H1 (cell line): Measurements from ENCODE around the gene GABRR1. TPM values are rescaled to one million over a fixed set of nuclear protein-coding genes. Genes with fewer than 3 reads are reported as not detected.

ENCODE experiments used
- CTCF ChIA-PET: fragments of 300-600 bp; sonication (Branson Sonifier 250); formaldehyde crosslinking; loops from one replicate; lab custom pipeline; 2021; ENCODE audit not compliant: partially characterized antibody; lab: Charles Lee
- POLR2A ChIA-PET: fragments of 300-600 bp; sonication (Branson Sonifier 250); formaldehyde crosslinking; loops from one replicate; lab custom pipeline; 2021; ENCODE audit warnings: inconsistent platforms; ENCODE audit not compliant: partially characterized antibody; lab: Charles Lee
- DNase-seq, 2 experiments: peaks; one replicate each; pipeline versions ENCODE4 v3.0.0 to v3.0.0-alpha.2; 2010 to 2022; ENCODE audit warnings: low spot score in 2 of 2, low read depth in 1 of 2, mixed read lengths in 1 of 2
- FAIRE-seq: peaks from 2 replicates; lab custom pipeline; 2011; peaks lifted over from hg19 to GRCh38; lab: Jason Lieb, UNC
- H2AFZ ChIP-seq: 2 replicates; pipeline ENCODE4 v1.8.1; 2012; ENCODE audit warnings: low read length, inconsistent platforms
- H2AK5ac ChIP-seq: 2 replicates; pipeline ENCODE4 v1.6.1; 2013; ENCODE audit warnings: low read depth, low read length
- H2BK120ac ChIP-seq: replicated peaks from 2 replicates; pipeline ENCODE3; 2013; ENCODE audit warnings: low read depth, low read length, inconsistent platforms
- H2BK12ac ChIP-seq: 2 replicates; pipeline ENCODE4 v1.6.1; 2013; ENCODE audit warnings: low read depth, low read length
- H2BK15ac ChIP-seq: 2 replicates; pipeline ENCODE4 v1.6.1; 2013; ENCODE audit warnings: low read length
- H2BK20ac ChIP-seq: 2 replicates; pipeline ENCODE4 v1.6.1; 2013; ENCODE audit warnings: low read length
- H2BK5ac ChIP-seq: 2 replicates; pipeline ENCODE4 v1.6.1; 2013; ENCODE audit warnings: low read depth, low read length
- H3K14ac ChIP-seq: 2 replicates; pipeline ENCODE4 v1.6.1; 2013; ENCODE audit warnings: inconsistent platforms; ENCODE audit not compliant: insufficient read length
- H3K18ac ChIP-seq: 2 replicates; pipeline ENCODE4 v1.6.1; 2013; ENCODE audit warnings: low read length; ENCODE audit errors: extremely low read depth
- H3K23ac ChIP-seq: 2 replicates; pipeline ENCODE4 v1.6.1; 2013; ENCODE audit warnings: inconsistent platforms; ENCODE audit not compliant: insufficient read length
- H3K23me2 ChIP-seq: 2 replicates; pipeline ENCODE4 v1.6.1; 2013; ENCODE audit warnings: low read depth, low read length
- H3K27ac ChIP-seq: 2 replicates; pipeline ENCODE4 v1.6.1; 2011; ENCODE audit warnings: low read depth, low read length, inconsistent platforms
- H3K27me3 ChIP-seq, 4 experiments: replicated peaks in 1 of 4; 1 replicate in 1 of 4; 2 replicates in 3 of 4; pipeline versions ENCODE4 v1.6.1 to v1.8.1; 2011 to 2013; ENCODE audit warnings: low read length in 3 of 4, mild to moderate bottlenecking in 3 of 4, inconsistent platforms in 2 of 4, mixed read lengths in 2 of 4, moderate library complexity in 1 of 4; ENCODE audit not compliant: control insufficient read depth in 3 of 4, insufficient read depth in 3 of 4; ENCODE audit errors: extremely low read depth in 1 of 4
- H3K36me3 ChIP-seq, 4 experiments: 2 replicates each; pipeline versions ENCODE4 v1.6.1 to v1.8.1; 2011 to 2013; ENCODE audit warnings: mild to moderate bottlenecking in 4 of 4, low read length in 3 of 4, moderate library complexity in 2 of 4, control low read depth in 1 of 4, inconsistent platforms in 1 of 4; ENCODE audit not compliant: insufficient read depth in 4 of 4, control insufficient read depth in 2 of 4
- H3K4ac ChIP-seq: replicated peaks from 2 replicates; pipeline ENCODE3; 2013; ENCODE audit warnings: low read length, low read depth, mixed read lengths, inconsistent platforms; ENCODE audit not compliant: insufficient read length
- H3K4me1 ChIP-seq, 4 experiments: replicated peaks in 1 of 4; 1 replicate in 1 of 4; 2 replicates in 3 of 4; pipeline versions ENCODE4 v1.6.1 to v1.8.1; 2011 to 2013; ENCODE audit warnings: low read length in 3 of 4, inconsistent platforms in 2 of 4, mixed read lengths in 1 of 4; ENCODE audit not compliant: insufficient read depth in 4 of 4, control insufficient read depth in 3 of 4
- H3K4me2 ChIP-seq, 2 experiments: 2 replicates each; pipeline versions ENCODE4 v1.6.1 to v1.8.1; 2011 to 2013; ENCODE audit warnings: low read depth in 2 of 2, low read length in 2 of 2, control low read depth in 1 of 2, inconsistent platforms in 1 of 2, mild to moderate bottlenecking in 1 of 2; ENCODE audit not compliant: insufficient read depth in 1 of 2
- H3K4me3 ChIP-seq, 4 experiments: fragments of 200-600, 300-600 bp in 1 of 4; sonication (generic), shearing (Covaris generic), sonication (Bioruptor Twin) in 1 of 4; 2 replicates each; pipeline versions ENCODE4 v1.5.1 to v1.8.1; 2011 to 2016; ENCODE audit warnings: low read length in 4 of 4, low read depth in 3 of 4, control low read depth in 2 of 4, inconsistent platforms in 2 of 4, mild to moderate bottlenecking in 2 of 4, mixed read lengths in 1 of 4, moderate library complexity in 1 of 4; ENCODE audit not compliant: insufficient read depth in 2 of 4; ENCODE audit errors: extremely low read depth in 1 of 4
- H3K56ac ChIP-seq: replicated peaks from 2 replicates; pipeline ENCODE3; 2013; ENCODE audit warnings: low read depth, mild to moderate bottlenecking, mixed read lengths, low read length, inconsistent platforms; ENCODE audit not compliant: insufficient read length
- H3K79me1 ChIP-seq: 2 replicates; pipeline ENCODE4 v1.6.1; 2013; ENCODE audit warnings: low read depth, low read length, control low read depth
- H3K79me2 ChIP-seq, 2 experiments: 2 replicates each; pipeline versions ENCODE4 v1.6.1 to v1.8.1; 2012 to 2013; ENCODE audit warnings: low read length in 2 of 2, mild to moderate bottlenecking in 2 of 2, inconsistent platforms in 1 of 2; ENCODE audit not compliant: insufficient read depth in 2 of 2, control insufficient read depth in 1 of 2
- H3K9ac ChIP-seq, 4 experiments: replicated peaks in 1 of 4; 1 replicate in 1 of 4; 2 replicates in 3 of 4; pipeline versions ENCODE4 v1.6.1 to v1.8.1; 2011 to 2013; ENCODE audit warnings: low read depth in 3 of 4, low read length in 3 of 4, control low read depth in 2 of 4, mild to moderate bottlenecking in 2 of 4, moderate library complexity in 2 of 4, inconsistent platforms in 1 of 4; ENCODE audit errors: extremely low read depth in 1 of 4
- H3K9me3 ChIP-seq, 2 experiments: 2 replicates each; pipeline versions ENCODE4 v1.6.1 to v1.8.1; 2012 to 2013; ENCODE audit warnings: mild to moderate bottlenecking in 2 of 2, moderate library complexity in 2 of 2, control low read depth in 1 of 2, inconsistent platforms in 1 of 2, low read depth in 1 of 2, low read length in 1 of 2, mixed read lengths in 1 of 2; ENCODE audit not compliant: insufficient read depth in 2 of 2
- H4K20me1 ChIP-seq, 2 experiments: replicated peaks in 1 of 2; 2 replicates each; pipeline versions ENCODE3 to v1.8.1; 2011 to 2013; ENCODE audit warnings: inconsistent platforms in 2 of 2, low read length in 2 of 2, mild to moderate bottlenecking in 1 of 2; ENCODE audit not compliant: insufficient read depth in 2 of 2, control insufficient read depth in 1 of 2
- H4K5ac ChIP-seq: 2 replicates; pipeline ENCODE4 v1.6.1; 2013; ENCODE audit warnings: low read length, low read depth, mixed read lengths, inconsistent platforms; ENCODE audit not compliant: insufficient read length
- H4K8ac ChIP-seq: 2 replicates; pipeline ENCODE4 v1.8.0; 2013; ENCODE audit warnings: mild to moderate bottlenecking, moderate library complexity, low read length, inconsistent platforms; ENCODE audit not compliant: insufficient read depth; ENCODE audit errors: extremely low read depth
- H4K91ac ChIP-seq: replicated peaks from 2 replicates; pipeline ENCODE3; 2013; ENCODE audit warnings: low read length, mixed read lengths, inconsistent platforms; ENCODE audit not compliant: insufficient read length
- CHD1 ChIP-seq: IDR thresholded peaks from 2 replicates; pipeline ENCODE4 v1.6.1; 2012; ENCODE audit warnings: low read depth, low read length, improper control_type of control experiment
- CTCF ChIP-seq, 3 experiments: IDR thresholded peaks; 1 replicate in 2 of 3; 2 replicates in 1 of 3; pipeline versions ENCODE4 v1.5.1 to v1.6.1; 2011; ENCODE audit warnings: low read length in 3 of 3, mild to moderate bottlenecking in 3 of 3, inconsistent platforms in 2 of 3, low read depth in 1 of 3, moderate library complexity in 1 of 3; ENCODE audit not compliant: insufficient read depth in 1 of 3; ENCODE audit errors: control extremely low read depth in 1 of 3
- JUN ChIP-seq: IDR thresholded peaks from 2 replicates; pipeline ENCODE4 v1.6.1; 2011; ENCODE audit warnings: low read depth, mild to moderate bottlenecking, improper control_type of control experiment, low read length
- SUZ12 ChIP-seq: fragments of 200-600 bp; sonication (generic); IDR thresholded peaks from 2 replicates; pipeline ENCODE4 v1.6.1; 2012; ENCODE audit warnings: mild to moderate bottlenecking, inconsistent platforms, low read length, moderate library complexity, mixed read lengths
- polyA plus RNA-seq, 7 experiments: library from polyadenylated mRNA; depleted of rRNA in 3 of 7; stranded (reverse) in 5 of 7; unstranded in 2 of 7; fragments of >200 nt in 5 of 7; fragments of 200-250 nt in 2 of 7; gene quantifications; 1 replicate in 5 of 7; 2 replicates in 1 of 7; 4 replicates in 1 of 7; pipeline versions ENCODE4 v1.2.1 to v1.2.3, GENCODE V29; 2011 to 2013; ENCODE audit warnings: missing spikeins in 2 of 7, mixed read lengths in 2 of 7
- total RNA-seq: library from RNA; stranded (reverse); fragmentation: NEBNext Ultra II Directional; extraction: Animal tissue kit (Norgen Biotek cat#: 25700); gene quantifications from 2 replicates; pipeline ENCODE4 v1.2.1, GENCODE V29; 2021

The GABRR1 gene
- total and polyA plus RNA-seq, 2 of the 8 experiments (the other 6 are each of a cell fraction or from before 2014, with no cell fraction given): 0.60 to 0.63 TPM

- Histone ChIP-seq H2AK5ac (no peak overlapping the region), H2BK15ac (no peak overlapping the region), H3K56ac (no peak overlapping the region), H3K4ac (no peak overlapping the region), H3K18ac (no peak overlapping the region), H3K27ac (no peak overlapping the region), H3K4me1 (peaks cover 0 to 16% (median 11%) of the 10 kb centered on the region in 4 experiments; a peak in 5 of 7 replicates), H3K4me2 (no peak overlapping the region), H3K9ac (no peak overlapping the region), H3K36me3 (no peaks in the 10 kb centered on the region), H3K23ac (no peak overlapping the region), H3K4me3 (no peak overlapping the region), H3K23me2 (no peaks in the 10 kb centered on the region; the same call in 1 of the 2 replicates), H2BK5ac (no peak overlapping the region), H4K8ac (no peak overlapping the region), H4K91ac (no peak overlapping the region), H4K20me1 (no peaks in the 10 kb centered on the region), H3K27me3 (no peaks in the 10 kb centered on the region), H2BK12ac (no peak overlapping the region), H3K9me3 (no peaks in the 10 kb centered on the region), H3K14ac (no peak overlapping the region), H2BK120ac (no peak overlapping the region), H3K79me2 (no peaks in the 10 kb centered on the region), H4K5ac (no peak overlapping the region), H3K79me1 (no peaks in the 10 kb centered on the region), H2AFZ (no peak overlapping the region), H2BK20ac (no peak overlapping the region)
- TF ChIP-seq JUN: no peak
- no peak for TF ChIP-seq CTCF (IDR thresholded peaks at IDR 0.05; ENCODE audit: control extremely low read depth in 1 of 3, insufficient read depth in 1 of 3, low read depth in 1 of 3, low read length in 3 of 3)
- TF ChIP-seq CHD1: no peak
- TF ChIP-seq SUZ12: no peak
- ChIA-PET POLR2A (no interaction called here), CTCF (interaction anchor here (0.9 to 1.0 kb wide), 2 partner anchors 26 to 31 kb away, joined by 3 to 4 read pairs; no protein-coding TSS in a partner anchor)
- FAIRE-seq (no peak), DNase-seq (no peak)
Measured at GRCh38 chr6:89215391-89215790, 1.8 kb downstream of the GABRR1 start.
